Activated T-helper 17 cell treated with anti-CD3 and anti-CD28 coated beads, Interleukin-2, amount 50 U/mL, for 72 hours (primary cell): Measurements from ENCODE around the gene MBD2. TPM values are rescaled to one million over a fixed set of nuclear protein-coding genes. Genes with fewer than 3 reads are reported as not detected.
A peak's percentile ranks its signal among the peaks of the same experiment; 100 is the strongest.

Source experiments
- ATAC-seq: fragments of 150-1000 bp; cut with Tn5 transposase; replicated peaks from 2 replicates; pipeline ENCODE4 v1.10.0; 2021; ENCODE audit warnings: mild to moderate bottlenecking, moderate library complexity
- H3K27ac Mint-ChIP-seq: one replicate; pipeline ENCODE4 v1.8.0; 2022; ENCODE audit warnings: mixed read lengths
- H3K27me3 Mint-ChIP-seq: one replicate; pipeline ENCODE4 v1.8.0; 2022; ENCODE audit warnings: mixed read lengths
- H3K36me3 Mint-ChIP-seq: one replicate; pipeline ENCODE4 v1.8.0; 2022; ENCODE audit warnings: low read depth, mild to moderate bottlenecking, mixed read lengths
- H3K4me1 Mint-ChIP-seq: one replicate; pipeline ENCODE4 v1.8.0; 2022; ENCODE audit warnings: mixed read lengths
- H3K4me3 Mint-ChIP-seq: one replicate; pipeline ENCODE4 v1.8.0; 2022; ENCODE audit warnings: mild to moderate bottlenecking, mixed read lengths
- H3K9me3 Mint-ChIP-seq: one replicate; pipeline ENCODE4 v1.8.0; 2022; ENCODE audit warnings: mixed read lengths
- total RNA-seq, 2 donors: library from RNA; stranded (reverse); gene quantifications; one replicate each; pipeline ENCODE4 v1.2.3, GENCODE V29; 2022

MBD2 gene
- total RNA-seq, 2 donors from 2014 or later, result 170 to 190 TPM

DNA sequence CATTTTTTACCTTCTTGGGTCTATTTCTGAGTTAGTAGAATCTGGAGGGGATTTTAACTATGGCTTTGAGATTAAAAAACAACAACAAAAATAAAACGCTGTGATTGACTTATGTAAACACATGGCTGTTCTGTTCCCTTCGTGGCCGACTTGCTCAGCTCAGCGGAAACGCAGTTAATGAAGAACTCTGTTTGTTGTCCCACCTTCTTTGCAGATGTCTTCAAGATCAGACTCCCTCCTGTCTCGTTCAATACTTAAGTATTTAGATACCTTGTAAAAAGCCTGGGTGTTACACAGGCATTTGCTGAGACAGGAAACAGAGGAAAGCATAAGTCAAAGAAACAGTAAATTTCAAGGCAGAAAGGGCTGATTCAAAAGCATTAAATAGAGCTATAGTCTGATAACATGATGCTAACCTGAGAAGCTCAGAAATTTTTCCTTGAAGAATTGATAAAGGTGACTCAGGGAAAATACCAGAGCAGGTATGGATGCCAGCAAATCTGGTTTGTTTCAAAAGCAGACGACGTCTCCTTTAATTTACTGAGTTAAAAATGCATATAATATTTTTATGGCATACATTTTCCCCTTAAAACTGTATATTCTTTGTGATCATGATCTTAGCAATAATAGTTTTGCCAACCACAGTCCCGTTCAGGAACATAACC is 23.2 kb upstream of the MBD2 start:
- H3K27ac Mint-ChIP-seq, result peak overlapping the region; percentile 78
- H3K9me3 Mint-ChIP-seq, result no peaks in the 10 kb centered on the region
- H3K27me3 Mint-ChIP-seq, result no peaks in the 10 kb centered on the region
- no peak for ATAC-seq
- H3K4me1 Mint-ChIP-seq, result peaks cover 6% of the 10 kb centered on the region
- peak overlapping the region; percentile 45 for H3K4me3 Mint-ChIP-seq
- no peaks in the 10 kb centered on the region for H3K36me3 Mint-ChIP-seq

DNA sequence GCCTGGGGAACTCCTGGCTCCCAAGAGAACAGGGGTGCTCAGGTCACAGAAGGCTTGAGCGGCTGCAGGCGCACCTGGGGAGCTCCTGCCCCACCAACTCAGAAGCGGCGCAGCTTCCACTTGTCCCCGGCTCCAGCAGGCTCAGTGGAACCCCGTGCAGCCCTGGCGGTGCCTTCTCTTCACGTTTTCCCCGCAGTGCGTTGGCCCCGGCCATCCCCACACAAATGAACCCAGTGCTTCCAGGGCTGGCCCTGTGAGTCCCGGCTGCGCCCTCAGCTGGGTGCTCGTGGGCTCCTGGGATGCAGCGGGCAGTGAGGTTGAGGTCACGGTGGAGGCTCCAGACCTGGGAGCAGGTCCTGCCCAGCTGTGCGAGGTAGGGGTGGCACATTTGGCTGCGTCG is 17.9 kb upstream of the MBD2 start:
- no peaks in the 10 kb centered on the region for H3K4me1 Mint-ChIP-seq
- no peak for ATAC-seq
- no peak overlapping the region for H3K4me3 Mint-ChIP-seq
- H3K9me3 Mint-ChIP-seq, result no peaks in the 10 kb centered on the region
- no peaks in the 10 kb centered on the region for H3K36me3 Mint-ChIP-seq
- no peaks in the 10 kb centered on the region for H3K27me3 Mint-ChIP-seq
- no peak overlapping the region for H3K27ac Mint-ChIP-seq

DNA sequence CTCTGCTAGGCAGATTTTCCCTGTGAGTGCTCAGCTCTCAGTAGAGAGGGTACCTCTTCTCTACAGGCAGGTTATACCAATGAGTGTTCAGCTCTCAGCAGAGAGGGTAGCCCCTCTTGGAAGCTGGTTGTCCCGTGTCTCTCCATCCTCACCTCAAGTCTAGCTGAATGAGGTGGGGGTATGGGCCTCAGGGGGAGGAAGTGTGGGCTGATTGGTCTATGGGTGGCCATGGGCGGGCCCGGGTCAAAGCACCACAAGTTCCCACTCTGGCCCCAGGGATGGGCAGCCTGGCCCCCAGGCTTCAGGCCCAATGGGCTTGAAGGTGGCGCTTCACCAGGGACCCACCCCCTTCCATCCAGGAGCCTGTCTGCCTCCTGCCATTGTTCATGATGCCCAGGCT is 17.0 kb upstream of the MBD2 start:
- Mint-ChIP-seq H3K4me1 (no peaks in the 10 kb centered on the region), H3K9me3 (no peaks in the 10 kb centered on the region), H3K27ac (no peak overlapping the region), H3K4me3 (no peak overlapping the region), H3K36me3 (no peaks in the 10 kb centered on the region), H3K27me3 (no peaks in the 10 kb centered on the region)
- no peak for ATAC-seq

- H3K4me1 Mint-ChIP-seq, result no peaks in the 10 kb centered on the region
- H3K9me3 Mint-ChIP-seq, result no peaks in the 10 kb centered on the region
- no peak overlapping the region for H3K4me3 Mint-ChIP-seq
- ATAC-seq, result no peak
- no peaks in the 10 kb centered on the region for H3K36me3 Mint-ChIP-seq
- H3K27ac Mint-ChIP-seq, result no peak overlapping the region
- H3K27me3 Mint-ChIP-seq, result no peaks in the 10 kb centered on the region
Measured at GRCh38 chr18:54240629-54241107, 16.2 kb upstream of the MBD2 start.

DNA sequence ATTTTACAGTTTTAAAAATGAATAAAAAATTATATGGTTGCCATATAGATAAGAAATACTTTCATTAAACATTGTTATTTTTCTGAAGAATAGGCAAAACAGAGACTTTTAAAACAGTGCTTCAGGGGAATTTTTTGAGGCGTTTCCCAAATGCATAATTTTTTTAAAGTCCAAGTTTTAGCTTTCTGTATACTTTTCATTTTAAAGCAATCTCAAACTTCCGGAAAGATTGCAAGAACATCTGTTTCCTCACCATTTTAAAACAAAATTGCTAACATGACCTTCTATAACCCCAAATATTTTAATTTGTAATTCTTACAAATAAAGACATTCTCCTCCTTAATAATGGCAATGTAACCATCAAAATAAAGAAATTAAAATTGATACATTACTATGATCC is 15.1 kb upstream of the MBD2 start:
- no peak overlapping the region for H3K4me3 Mint-ChIP-seq
- no peaks in the 10 kb centered on the region for H3K27me3 Mint-ChIP-seq
- no peaks in the 10 kb centered on the region for H3K36me3 Mint-ChIP-seq
- H3K27ac Mint-ChIP-seq, result no peak overlapping the region
- H3K4me1 Mint-ChIP-seq, result no peaks in the 10 kb centered on the region
- no peaks in the 10 kb centered on the region for H3K9me3 Mint-ChIP-seq
- ATAC-seq, result no peak

GRCh38 chr18:54239091-54239490 is 14.6 kb upstream of the MBD2 start:
- H3K9me3 Mint-ChIP-seq, result no peaks in the 10 kb centered on the region

DNA sequence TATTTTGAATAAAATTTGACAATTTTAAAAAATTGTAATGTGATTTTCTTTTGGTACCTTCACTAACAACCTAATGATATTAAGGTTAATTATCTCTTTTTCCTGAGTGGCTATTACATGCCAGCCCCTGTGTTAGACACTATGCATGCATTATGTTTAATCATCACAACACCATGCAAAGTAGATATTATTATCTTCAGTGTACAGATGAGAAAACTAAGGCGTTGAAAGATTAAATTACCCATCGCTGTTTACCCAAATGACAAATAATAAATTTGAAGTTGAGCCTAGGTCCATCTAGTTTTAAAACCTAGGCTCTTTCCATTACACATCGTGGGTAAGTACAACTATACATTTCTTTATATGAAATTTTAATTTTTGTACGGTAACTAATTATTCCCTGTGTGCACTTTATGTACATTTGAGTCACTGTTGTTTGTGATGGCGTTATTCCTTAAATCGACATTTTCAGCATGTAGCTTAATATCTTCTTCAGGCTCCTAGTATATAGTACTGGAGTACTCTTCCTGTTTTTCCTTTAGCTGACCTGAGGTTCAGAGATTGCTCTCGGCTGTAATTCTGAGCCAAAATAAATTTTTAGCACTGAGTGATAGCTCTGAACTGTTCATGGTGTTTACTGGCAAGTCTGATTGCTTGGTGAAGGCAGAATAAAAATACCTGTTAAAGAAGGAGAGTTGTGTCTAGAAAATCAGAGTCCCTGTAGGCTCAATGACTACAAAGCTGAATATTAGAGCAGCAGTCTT is 13.9 kb upstream of the MBD2 start:
- Mint-ChIP-seq H3K36me3 (no peaks in the 10 kb centered on the region), H3K4me1 (no peaks in the 10 kb centered on the region), H3K4me3 (no peak overlapping the region), H3K27me3 (no peaks in the 10 kb centered on the region), H3K9me3 (no peaks in the 10 kb centered on the region), H3K27ac (no peak overlapping the region)
- no peak for ATAC-seq

More at GRCh38 chr18:54239091-54239490, 14.6 kb upstream of the MBD2 start:
- ATAC-seq, result no peak
- Mint-ChIP-seq H3K27ac (no peak overlapping the region), H3K4me1 (no peaks in the 10 kb centered on the region), H3K4me3 (no peak overlapping the region), H3K27me3 (no peaks in the 10 kb centered on the region), H3K36me3 (no peaks in the 10 kb centered on the region)

GRCh38 chr18:54235871-54236270 is 11.4 kb upstream of the MBD2 start:
- Mint-ChIP-seq H3K27ac (no peak overlapping the region), H3K27me3 (no peaks in the 10 kb centered on the region), H3K4me3 (no peak overlapping the region), H3K36me3 (no peaks in the 10 kb centered on the region), H3K9me3 (no peaks in the 10 kb centered on the region), H3K4me1 (no peaks in the 10 kb centered on the region)
- no peak for ATAC-seq

- Mint-ChIP-seq H3K36me3 (no peaks in the 10 kb centered on the region), H3K9me3 (no peaks in the 10 kb centered on the region), H3K27ac (no peak overlapping the region), H3K4me3 (no peak overlapping the region), H3K27me3 (no peaks in the 10 kb centered on the region), H3K4me1 (peaks cover 6% of the 10 kb centered on the region)
- ATAC-seq, result no peak
Measured at GRCh38 chr18:54233747-54234146, 9.3 kb upstream of the MBD2 start.

GRCh38 chr18:54233228-54233625 is 8.8 kb upstream of the MBD2 start:
- H3K27ac Mint-ChIP-seq, result no peak overlapping the region
- ATAC-seq, result no peak
- H3K27me3 Mint-ChIP-seq, result no peaks in the 10 kb centered on the region
- peaks cover 6% of the 10 kb centered on the region for H3K4me1 Mint-ChIP-seq
- H3K9me3 Mint-ChIP-seq, result no peaks in the 10 kb centered on the region
- H3K36me3 Mint-ChIP-seq, result no peaks in the 10 kb centered on the region
- no peak overlapping the region for H3K4me3 Mint-ChIP-seq

DNA sequence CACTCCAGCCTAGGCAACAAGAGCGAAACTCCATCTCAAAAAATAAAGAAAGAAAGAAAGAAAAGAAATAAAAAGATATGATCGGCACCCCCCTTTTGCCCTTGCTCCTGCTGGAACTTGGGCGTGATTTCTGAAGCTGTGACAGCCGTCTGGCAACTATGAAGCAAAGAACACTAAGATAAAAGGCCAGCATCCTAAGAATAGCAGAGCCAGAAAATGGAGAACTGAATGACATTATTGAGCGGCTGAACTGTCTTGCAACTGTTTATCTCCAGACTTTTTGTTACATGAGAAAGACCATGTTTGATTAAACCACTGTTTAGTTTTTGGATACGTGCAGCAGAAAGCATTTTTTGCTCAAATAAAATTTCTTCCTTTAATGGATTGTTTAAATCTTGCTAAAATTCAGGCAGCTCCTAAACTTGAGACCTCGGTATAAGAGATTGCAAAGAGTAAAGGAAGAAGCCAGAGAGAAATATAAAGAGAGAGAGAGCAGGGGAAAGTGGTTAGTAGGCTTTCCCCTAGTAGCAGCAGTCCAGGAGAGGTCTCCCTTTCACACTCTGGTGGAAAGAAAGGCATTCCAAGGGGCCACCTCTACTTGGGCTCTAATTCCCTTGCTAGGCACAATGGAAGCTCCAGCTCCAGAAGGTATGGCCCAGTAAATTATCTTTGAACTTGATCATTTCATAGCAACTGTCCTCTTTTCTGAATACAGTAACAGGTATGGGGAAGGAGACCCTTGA is 8.2 kb upstream of the MBD2 start:
- H3K36me3 Mint-ChIP-seq, result no peaks in the 10 kb centered on the region
- H3K4me3 Mint-ChIP-seq, result no peak overlapping the region
- peaks cover 6% of the 10 kb centered on the region for H3K4me1 Mint-ChIP-seq
- H3K27ac Mint-ChIP-seq, result no peak overlapping the region
- no peaks in the 10 kb centered on the region for H3K27me3 Mint-ChIP-seq
- no peak for ATAC-seq
- H3K9me3 Mint-ChIP-seq, result no peaks in the 10 kb centered on the region

GRCh38 chr18:54229421-54230059 is 5.1 kb upstream of the MBD2 start:
- H3K9me3 Mint-ChIP-seq, result no peaks in the 10 kb centered on the region
- ATAC-seq, result peak; percentile 86
- H3K36me3 Mint-ChIP-seq, result peaks cover 2% of the 10 kb centered on the region

DNA sequence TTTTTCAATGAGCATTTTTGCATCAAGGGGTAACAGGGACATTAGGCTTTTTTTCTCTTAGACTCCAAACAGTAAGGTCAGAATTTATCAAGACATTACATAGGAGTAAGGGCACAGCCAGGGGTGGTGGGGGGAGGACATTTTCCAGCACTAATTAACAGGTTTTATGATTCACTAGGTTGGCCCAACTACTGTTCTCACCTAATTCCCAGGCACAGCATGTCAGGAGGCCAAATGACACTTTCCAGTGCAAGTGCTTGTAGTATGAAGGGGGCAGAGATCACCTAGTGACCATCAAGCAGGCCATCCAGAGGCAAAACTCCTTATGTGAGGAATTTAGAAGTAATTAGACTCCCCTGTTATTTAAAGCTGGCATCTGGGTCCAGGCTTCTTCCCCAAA is 3.9 kb upstream of the MBD2 start:
- Mint-ChIP-seq H3K27ac (no peak overlapping the region), H3K9me3 (no peaks in the 10 kb centered on the region), H3K27me3 (no peaks in the 10 kb centered on the region), H3K4me3 (no peak overlapping the region), H3K36me3 (peaks cover 12% of the 10 kb centered on the region), H3K4me1 (peaks cover 6% of the 10 kb centered on the region)
- no peak for ATAC-seq

More at GRCh38 chr18:54229421-54230059, 5.1 kb upstream of the MBD2 start:
- H3K4me1 Mint-ChIP-seq, result peaks cover 6% of the 10 kb centered on the region
- H3K27me3 Mint-ChIP-seq, result no peaks in the 10 kb centered on the region
- peak overlapping the region; percentile 43 for H3K4me3 Mint-ChIP-seq
- peak overlapping the region; percentile 80 for H3K27ac Mint-ChIP-seq

- peak overlapping the region; percentile 99 for H3K27ac Mint-ChIP-seq
- H3K36me3 Mint-ChIP-seq, result peaks cover 48% of the 10 kb centered on the region
- ATAC-seq, result peak; percentile 67
- peaks cover 16% of the 10 kb centered on the region for H3K4me1 Mint-ChIP-seq
- peak overlapping the region; percentile 95 for H3K4me3 Mint-ChIP-seq
- no peaks in the 10 kb centered on the region for H3K27me3 Mint-ChIP-seq
- H3K9me3 Mint-ChIP-seq, result no peaks in the 10 kb centered on the region
Measured at GRCh38 chr18:54223568-54224241, 764 bp downstream of the MBD2 start.
